Activated effector memory CD4-positive, alpha-beta T cell treated with Interleukin-2 at 50 U/mL for 16 hours (primary cell): ENCODE measurements around the gene ADD1.
"Not testable (repeated sequence)": the region's sequence is repeated elsewhere in the genome, so short reads cannot be mapped to it uniquely, and the experiment has no call there.

Experiments used
- DNase-seq: peaks from one replicate; pipeline ENCODE4 v3.0.0-alpha.2; 2020

Gene ADD1

GRCh38 chr4:2898001-2898400, 54.4 kb downstream of the ADD1 start:
- no peak for DNase-seq

GRCh38 chr4:2900741-2901140, 57.1 kb downstream of the ADD1 start:
- no peak for DNase-seq

GRCh38 chr4:2901186-2901585, 57.5 kb downstream of the ADD1 start:
- no peak for DNase-seq

- DNase-seq, result no peak
Measured at GRCh38 chr4:2902126-2902525, 58.5 kb downstream of the ADD1 start.

DNA sequence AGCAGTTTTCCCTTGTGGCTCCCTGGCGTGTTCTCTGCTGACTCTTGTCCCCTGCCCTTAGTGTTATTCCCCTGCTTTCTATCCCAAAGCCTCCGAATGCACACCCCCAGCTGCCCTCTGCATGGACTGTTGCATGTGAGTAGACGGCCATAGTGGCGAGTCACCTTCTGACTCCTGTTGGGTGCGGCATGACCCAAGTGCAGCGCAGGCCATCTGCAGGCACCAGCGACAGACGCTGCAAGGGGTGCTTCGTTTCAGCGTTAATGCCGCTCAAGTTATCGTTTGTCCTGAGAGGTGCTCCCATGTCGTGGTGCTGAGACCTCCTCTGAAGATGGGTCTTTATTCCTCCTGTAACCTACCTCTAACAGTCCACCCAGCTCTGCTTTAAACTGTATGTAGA, 61.9 kb downstream of the ADD1 start:
- DNase-seq, result no peak

GRCh38 chr4:2906218-2906617, 62.6 kb downstream of the ADD1 start:
- no peak for DNase-seq

GRCh38 chr4:2907226-2907625, 63.6 kb downstream of the ADD1 start:
- DNase-seq, result no peak

DNA sequence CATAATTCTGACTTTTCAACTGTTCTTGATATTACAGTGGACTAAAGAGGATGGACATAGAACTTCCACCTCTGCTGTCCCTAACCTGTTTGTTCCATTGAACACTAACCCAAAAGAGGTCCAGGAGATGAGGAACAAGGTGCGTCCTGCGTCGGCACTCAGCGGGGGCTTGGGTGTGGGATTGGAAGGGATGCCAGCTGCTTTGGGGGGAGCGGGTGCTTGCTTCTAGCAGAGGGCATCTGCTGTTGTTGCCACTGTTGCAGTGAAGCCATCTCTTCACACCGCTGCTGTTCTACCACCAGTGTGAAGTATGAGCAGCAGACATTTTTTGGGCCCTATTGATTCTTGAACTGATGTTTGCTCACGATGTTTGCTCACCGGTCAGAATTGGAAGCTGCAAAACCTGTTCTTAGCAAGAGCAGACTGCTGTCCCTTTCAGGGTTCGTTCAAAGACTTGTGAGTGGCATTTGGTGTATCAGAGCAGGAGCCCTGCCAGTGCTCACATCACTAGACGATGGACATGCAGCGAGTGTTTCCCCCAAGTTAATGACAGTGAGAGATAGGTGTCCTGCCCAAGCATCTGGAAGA, 64.2 kb downstream of the ADD1 start:
- no peak for DNase-seq

DNA sequence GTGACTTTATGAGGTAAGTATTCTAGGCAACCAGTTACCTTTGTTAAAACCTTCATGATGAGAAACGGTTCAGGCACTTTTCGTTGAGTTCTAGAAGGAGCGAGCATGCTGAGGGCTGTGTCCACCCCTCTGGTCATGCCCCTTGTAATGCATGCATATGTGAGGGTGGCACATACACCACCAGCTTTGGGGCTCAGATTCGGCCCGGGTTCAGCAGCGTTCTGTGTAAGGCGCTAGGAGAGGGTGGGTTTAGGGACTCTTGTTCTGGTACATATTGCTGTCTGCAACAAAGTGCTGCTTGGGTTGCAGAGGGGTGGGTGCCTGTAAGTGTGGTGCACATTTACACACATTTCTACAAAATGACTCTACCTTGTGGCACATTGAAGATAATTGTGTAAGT, 65.0 kb downstream of the ADD1 start:
- DNase-seq, result no peak

DNA sequence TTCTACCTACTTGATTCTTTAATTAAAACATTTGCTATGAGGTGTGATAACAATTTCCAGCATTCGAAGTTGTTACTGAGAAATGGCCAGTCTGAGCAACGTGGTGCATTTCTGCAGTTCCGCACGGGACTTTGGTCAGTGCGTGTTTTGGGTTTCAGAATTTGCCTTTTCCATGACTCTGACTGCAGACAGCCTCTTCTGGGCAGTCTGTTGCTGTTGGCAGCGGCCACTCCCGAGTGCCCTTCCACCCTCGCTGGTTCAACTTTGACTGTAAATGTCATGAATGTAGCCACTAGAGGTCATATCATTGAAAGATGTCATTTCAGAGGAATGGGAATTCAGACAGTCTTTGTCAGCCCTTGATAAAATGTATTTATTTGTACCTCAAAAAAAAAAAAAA, 65.9 kb downstream of the ADD1 start:
- DNase-seq, result no peak

- DNase-seq, result no peak
Measured at GRCh38 chr4:2910409-2910808, 66.8 kb downstream of the ADD1 start.

- no peak for DNase-seq
Measured at GRCh38 chr4:2911868-2912267, 68.2 kb downstream of the ADD1 start.

DNA sequence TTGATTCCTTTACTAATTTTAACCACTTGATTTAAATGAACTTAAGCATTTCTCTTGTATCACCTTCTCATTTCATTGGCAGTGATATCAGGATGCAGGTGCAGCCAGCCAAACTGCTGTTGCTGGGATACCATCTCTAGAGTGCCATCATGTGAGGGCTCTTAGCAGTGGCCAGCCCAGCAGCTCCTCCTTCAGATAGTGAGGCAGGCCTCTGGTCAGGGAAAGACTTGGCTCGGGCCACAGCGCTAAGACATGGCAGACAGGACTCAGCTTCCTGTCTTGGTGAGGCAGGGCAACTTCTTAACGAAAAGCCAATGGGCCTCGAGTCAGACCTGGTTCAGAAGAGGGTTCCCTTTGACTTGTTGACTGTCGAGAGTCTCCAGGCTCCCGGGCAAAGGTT, 69.5 kb downstream of the ADD1 start:
- DNase-seq, result no peak

- no peak for DNase-seq
Measured at GRCh38 chr4:2914256-2915126, 70.8 kb downstream of the ADD1 start.

DNA sequence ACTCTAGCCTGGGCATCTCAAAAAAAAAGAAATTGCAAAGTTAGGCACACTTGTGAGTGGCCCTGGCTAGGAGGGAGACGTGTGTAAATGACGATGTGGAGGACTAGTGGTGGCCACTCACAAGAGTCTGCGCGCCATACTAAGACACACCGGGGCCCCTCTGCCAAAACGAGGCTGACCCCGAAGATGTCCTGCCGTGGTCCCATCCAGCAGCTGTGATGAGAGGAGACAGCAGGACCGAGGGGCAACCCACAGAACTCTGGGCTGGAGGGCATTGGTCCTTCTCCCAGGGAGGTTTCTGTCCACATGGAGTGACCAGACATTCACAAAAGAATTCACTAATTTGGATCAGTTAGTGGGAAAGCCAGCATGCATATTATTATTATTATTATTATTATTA, 72.1 kb downstream of the ADD1 start:
- no peak for DNase-seq

- not testable (repeated sequence) for DNase-seq
Measured at GRCh38 chr4:2916696-2917095, 73.1 kb downstream of the ADD1 start.

DNA sequence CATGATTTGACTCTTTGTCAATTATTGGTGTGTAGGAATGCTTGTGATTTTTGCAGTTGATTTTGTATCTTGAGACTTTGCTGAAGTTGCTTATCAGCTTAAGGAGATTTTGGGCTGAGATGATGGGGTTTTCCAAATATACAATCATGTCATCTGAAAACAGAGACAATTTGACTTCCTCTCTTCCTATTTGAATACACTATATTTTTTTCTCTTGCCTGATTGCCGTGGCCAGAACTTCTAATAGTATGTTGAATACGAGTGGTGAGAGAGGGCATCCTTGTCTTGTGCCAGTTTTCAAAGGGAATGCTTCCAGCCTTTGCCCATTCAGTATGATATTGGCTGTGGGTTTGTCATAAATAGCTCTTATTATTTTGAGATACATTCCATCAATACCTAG, 74.7 kb downstream of the ADD1 start:
- not testable (repeated sequence) for DNase-seq

DNA sequence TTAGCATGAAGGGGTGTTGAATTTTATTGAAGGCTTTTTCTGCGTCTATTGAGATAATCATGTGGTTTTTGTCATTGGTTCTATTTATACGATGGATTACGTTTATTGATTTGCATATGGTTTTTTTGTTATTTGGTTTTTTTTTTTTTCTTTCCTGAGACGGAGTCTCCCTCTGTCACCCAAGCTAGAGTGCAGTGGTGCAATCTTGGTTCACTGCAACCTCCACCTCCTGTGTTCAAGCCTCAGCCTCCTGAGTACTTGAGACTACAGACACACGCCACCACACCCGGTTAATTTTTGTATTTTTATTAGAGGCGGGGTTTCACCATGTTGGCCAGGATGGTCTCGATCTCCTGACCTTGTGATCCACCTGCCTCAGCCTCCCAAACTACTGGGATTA, 75.1 kb downstream of the ADD1 start:
- DNase-seq, result not testable (repeated sequence)

- DNase-seq, result not testable (repeated sequence)
Measured at GRCh38 chr4:2922453-2923101, 78.9 kb downstream of the ADD1 start.

DNA sequence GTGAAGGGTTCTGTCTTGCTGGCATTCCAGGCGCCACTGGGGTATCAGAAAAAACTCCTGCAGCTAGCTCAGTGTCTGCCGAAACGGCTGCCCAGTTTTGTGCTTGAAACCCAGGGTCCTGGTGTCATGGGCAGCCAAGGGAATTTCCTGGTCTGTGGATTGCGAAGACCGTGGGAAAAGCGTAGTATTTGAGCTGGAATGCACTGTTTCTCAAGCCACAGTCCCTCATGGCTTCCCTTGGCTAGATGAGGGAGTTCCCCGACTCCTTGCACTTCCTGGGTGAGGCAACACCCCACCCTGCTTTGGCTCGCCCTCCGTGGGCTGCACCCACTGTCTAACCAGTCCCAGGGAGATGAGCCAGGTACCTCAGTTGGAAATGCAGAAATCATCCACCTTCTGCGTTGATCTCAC, 79.5 kb downstream of the ADD1 start:
- no peak for DNase-seq

GRCh38 chr4:2923668-2924173, 80.1 kb downstream of the ADD1 start:
- no peak for DNase-seq

- DNase-seq, result no peak
Measured at GRCh38 chr4:2924286-2924685, 80.6 kb downstream of the ADD1 start.

DNA sequence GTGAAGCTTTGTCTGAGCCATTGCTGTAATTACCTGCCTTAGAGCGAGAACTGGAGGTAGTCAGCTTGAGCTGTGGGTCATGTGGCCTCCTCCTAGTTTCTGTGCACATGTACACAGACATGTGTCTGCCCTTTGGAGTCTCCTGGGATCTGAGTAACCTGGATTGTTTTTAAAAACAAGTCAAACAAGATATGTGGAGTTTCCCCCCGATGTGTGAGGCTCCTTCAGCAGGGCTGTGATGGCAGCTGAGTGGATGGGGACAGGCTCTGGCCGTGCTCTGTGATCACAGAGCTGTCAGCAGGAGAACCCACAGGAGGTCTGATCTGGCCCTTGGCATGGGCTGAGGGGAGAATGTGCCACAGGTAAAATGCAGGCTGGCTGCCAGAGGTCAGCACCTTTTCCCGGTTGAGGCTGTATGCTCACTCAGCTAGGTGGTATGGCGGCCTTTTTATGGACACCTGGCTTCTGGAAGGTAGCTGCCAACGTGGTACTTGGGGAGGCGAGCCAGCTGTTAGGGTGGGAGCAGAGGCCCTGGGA, 81.2 kb downstream of the ADD1 start:
- DNase-seq, result no peak

DNA sequence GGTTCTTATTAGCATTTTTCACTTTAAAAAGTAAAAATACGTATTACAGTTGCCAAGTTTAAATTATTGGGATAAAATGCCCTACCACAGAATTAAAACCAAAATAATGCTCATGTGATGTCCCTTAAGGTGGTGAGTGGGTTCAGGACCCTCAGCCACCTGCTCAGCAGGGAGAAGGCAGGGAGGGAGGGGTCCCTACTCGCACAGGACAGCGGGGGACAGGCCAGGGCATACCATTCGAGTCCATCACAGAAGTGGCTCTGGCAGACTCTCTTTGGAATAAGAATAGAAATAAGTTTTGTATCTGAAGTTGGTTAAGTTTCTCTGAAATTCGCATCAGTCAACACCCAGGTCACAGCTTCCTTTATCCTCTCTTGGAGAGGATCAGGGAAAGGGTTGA, 81.9 kb downstream of the ADD1 start:
- no peak for DNase-seq
